SK-N-SH (cell line): ENCODE data around the gene PPP4R3A. TPM values are rescaled to one million over a fixed set of nuclear protein-coding genes. Genes with fewer than 3 reads are reported as not detected.

Experiments
- CTCF ChIA-PET: fragments of 300-600, 350-600 bp; formaldehyde crosslinking; extraction: SDS; loops from one replicate; lab custom pipeline; 2021; lab: Yijun Ruan, JAX
- POLR2A ChIA-PET: fragments of 350-600 bp; sonication (Branson Sonifier 250); formaldehyde crosslinking; extraction: SDS; loops from one replicate; lab custom pipeline; 2020; ENCODE audit warnings: antibody characterized with exemption, inconsistent platforms; lab: Yijun Ruan, JAX
- DNase-seq: peaks from one replicate; pipeline ENCODE4 v3.0.0; 2012
- H2AFZ ChIP-seq: fragments of 200-600 bp; sonication (generic); 2 replicates; pipeline ENCODE4 v1.8.1; 2016; ENCODE audit warnings: antibody characterized with exemption, mild to moderate bottlenecking, low read depth
- H3F3A ChIP-seq: fragments of 200-600 bp; sonication (generic); replicated peaks from 2 replicates; pipeline ENCODE3; 2016; ENCODE audit warnings: antibody characterized with exemption, mild to moderate bottlenecking; ENCODE audit not compliant: insufficient read depth
- H3K27ac ChIP-seq, 2 experiments: fragments of 200-500 bp in 1 of 2; fragments of 200-600 bp in 1 of 2; sonication (Bioruptor generic) in 1 of 2; sonication (generic), shearing (Covaris generic) in 1 of 2; 2 replicates each; pipeline versions ENCODE4 v1.5.1 to v1.6.1; 2014 to 2016; ENCODE audit warnings: low read depth in 2 of 2, inconsistent platforms in 1 of 2, low read length in 1 of 2, mild to moderate bottlenecking in 1 of 2, mixed read lengths in 1 of 2
- H3K27me3 ChIP-seq: fragments of 200-600 bp; sonication (generic), shearing (Covaris generic); 2 replicates; pipeline ENCODE4 v1.6.1; 2016; ENCODE audit warnings: mixed run types; ENCODE audit not compliant: insufficient read depth
- H3K36me3 ChIP-seq, 2 experiments: fragments of 200-500 bp in 1 of 2; fragments of 200-600 bp in 1 of 2; sonication (Bioruptor generic) in 1 of 2; sonication (generic) in 1 of 2; replicated peaks in 1 of 2; 2 replicates each; pipeline versions ENCODE3 to v1.5.1; 2014 to 2016; ENCODE audit warnings: low read length in 1 of 2, mild to moderate bottlenecking in 1 of 2; ENCODE audit not compliant: insufficient read depth in 2 of 2, control insufficient read depth in 1 of 2
- H3K4me1 ChIP-seq, 2 experiments: fragments of 200-500 bp in 1 of 2; fragments of 200-600 bp in 1 of 2; sonication (Bioruptor generic) in 1 of 2; sonication (generic), shearing (Covaris generic) in 1 of 2; 2 replicates each; pipeline versions ENCODE4 v1.5.1 to v1.6.1; 2014 to 2016; ENCODE audit warnings: low read depth in 1 of 2, low read length in 1 of 2, mixed run types in 1 of 2; ENCODE audit not compliant: insufficient read depth in 2 of 2, control insufficient read depth in 1 of 2
- H3K4me2 ChIP-seq: fragments of 200-600 bp; sonication (generic), shearing (Covaris generic); 2 replicates; pipeline ENCODE4 v1.6.1; 2017; ENCODE audit warnings: mixed run types
- H3K4me3 ChIP-seq, 2 experiments: fragments of 200-500 bp in 1 of 2; fragments of 200-600 bp in 1 of 2; sonication (Bioruptor generic) in 1 of 2; sonication (generic), shearing (Covaris generic) in 1 of 2; 2 replicates each; pipeline versions ENCODE4 v1.5.1 to v1.8.1; 2014 to 2016; ENCODE audit warnings: low read depth in 2 of 2, inconsistent platforms in 1 of 2, low read length in 1 of 2, mild to moderate bottlenecking in 1 of 2, mixed read lengths in 1 of 2, moderate library complexity in 1 of 2
- H3K79me2 ChIP-seq: fragments of 200-600 bp; sonication (generic); 2 replicates; pipeline ENCODE4 v1.8.1; 2017; ENCODE audit warnings: mild to moderate bottlenecking; ENCODE audit not compliant: insufficient read depth
- H3K9ac ChIP-seq: fragments of 200-600 bp; sonication (generic); 2 replicates; pipeline ENCODE4 v1.6.1; 2017; ENCODE audit warnings: mixed run types
- H3K9me2 ChIP-seq: fragments of 200-600 bp; sonication (generic); 2 replicates; pipeline ENCODE4 v1.6.1; 2017; ENCODE audit warnings: mixed run types
- H3K9me3 ChIP-seq: fragments of 200-600 bp; sonication (generic); 2 replicates; pipeline ENCODE4 v1.6.1; 2017; ENCODE audit warnings: mixed run types, mild to moderate bottlenecking, moderate library complexity
- H4K20me1 ChIP-seq: fragments of 200-600 bp; sonication (generic); 2 replicates; pipeline ENCODE4 v1.6.1; 2017; ENCODE audit warnings: mild to moderate bottlenecking, mixed run types; ENCODE audit not compliant: insufficient read depth
- CHD2 ChIP-seq: fragments of 150-350 bp; IDR thresholded peaks from 2 replicates; pipeline ENCODE4 v1.6.1; 2018; ENCODE audit warnings: low read length; ENCODE audit not compliant: partially characterized antibody
- CTCF ChIP-seq: fragments of 200-600 bp; sonication (generic); IDR thresholded peaks from 2 replicates; pipeline ENCODE4 v1.6.1; 2017; ENCODE audit warnings: antibody characterized with exemption, mild to moderate bottlenecking, moderate library complexity
- ELF1 ChIP-seq: IDR thresholded peaks from 2 replicates; pipeline ENCODE4 v1.4.0; 2012
- FOSL2 ChIP-seq: IDR thresholded peaks from 2 replicates; pipeline ENCODE4 v1.4.0; 2012; ENCODE audit warnings: low read depth, mild to moderate bottlenecking, moderate library complexity, borderline replicate concordance
- PBX3 ChIP-seq: IDR thresholded peaks from 2 replicates; pipeline ENCODE4; 2012
- POLR2AphosphoS5 ChIP-seq: IDR thresholded peaks from 2 replicates; pipeline ENCODE4 v1.6.1; 2012; ENCODE audit warnings: low read depth, low read length
- RFX5 ChIP-seq: IDR thresholded peaks from 2 replicates; pipeline ENCODE4 v1.6.1; 2012; ENCODE audit warnings: mild to moderate bottlenecking, improper control_type of control experiment, low read length
- YY1 ChIP-seq: IDR thresholded peaks from 2 replicates; pipeline ENCODE4 v1.4.0; 2012; ENCODE audit warnings: low read depth, mild to moderate bottlenecking
- WGBS: methylation state at CpG from one replicate; pipeline ENCODE4 v1.1.6; 2017; ENCODE audit warnings: low lambda C conversion rate; 5-methylcytosine and 5-hydroxymethylcytosine counted together
- polyA plus RNA-seq, 3 experiments: library from polyadenylated mRNA; depleted of rRNA; stranded (reverse); fragments of >200 nt; gene quantifications; 2 replicates each; pipeline ENCODE4 v1.2.3, GENCODE V29; 2012

Gene PPP4R3A
- polyA plus RNA-seq, 1 of the 3 experiments (the other 2 are of a cell fraction): 34.9 TPM

- Histone ChIP-seq H3K9me3 (no peaks in the 10 kb centered on the region), H3K4me3 (no peak overlapping the region), H3F3A (no peaks in the 10 kb centered on the region), H3K9ac (no peak overlapping the region), H3K4me2 (no peak overlapping the region), H3K36me3 (peaks cover 58 to 72% of the 10 kb centered on the region in 2 experiments), H3K27me3 (no peaks in the 10 kb centered on the region), H3K79me2 (peaks cover 97% of the 10 kb centered on the region), H4K20me1 (peaks cover 89% of the 10 kb centered on the region), H2AFZ (no peak overlapping the region), H3K4me1 (peaks cover 0 to 7% of the 10 kb centered on the region in 2 experiments; a peak in 1 of 4 replicates), H3K27ac (no peak overlapping the region), H3K9me2 (no peaks in the 10 kb centered on the region)
- WGBS: 94% methylated on average over 3 of the region's 3 CpGs
- ChIA-PET CTCF (interaction anchor here (0.6 to 1.2 kb wide), 2 partner anchors 13 to 869 kb away, joined by 3 read pairs; no protein-coding TSS in a partner anchor), POLR2A (no interaction called here)
- TF ChIP-seq YY1: no peak
- no peak for TF ChIP-seq CHD2
- no peak for TF ChIP-seq ELF1
- no peak for TF ChIP-seq RFX5
- peak; percentile 33 for TF ChIP-seq CTCF
- TF ChIP-seq POLR2AphosphoS5: no peak
- no peak for TF ChIP-seq FOSL2
- DNase-seq: no peak
Measured at GRCh38 chr14:91484186-91484585, 25.9 kb downstream of the PPP4R3A start.

- Histone ChIP-seq H4K20me1 (peaks cover 91% of the 10 kb centered on the region), H3F3A (no peaks in the 10 kb centered on the region), H3K4me3 (no peak overlapping the region), H3K27ac (no peak overlapping the region), H3K36me3 (peaks cover 66 to 79% of the 10 kb centered on the region in 2 experiments), H3K79me2 (peaks cover 97% of the 10 kb centered on the region), H3K4me1 (peaks cover 0 to 7% of the 10 kb centered on the region in 2 experiments; a peak in 1 of 4 replicates), H2AFZ (no peak overlapping the region), H3K9me2 (no peaks in the 10 kb centered on the region), H3K9me3 (no peaks in the 10 kb centered on the region), H3K9ac (no peak overlapping the region), H3K4me2 (no peak overlapping the region), H3K27me3 (no peaks in the 10 kb centered on the region)
- TF ChIP-seq YY1 (no peak), PBX3 (peak; percentile 18; the same call in 1 of the 2 replicates), CHD2 (no peak)
- ChIA-PET CTCF (no interaction called here), POLR2A (no interaction called here)
- WGBS: 73% methylated on average over 2 of the region's 2 CpGs
- DNase-seq: no peak
Measured at GRCh38 chr14:91482263-91483013, 27.7 kb downstream of the PPP4R3A start.
